Suprapubic skin (tissue), 2 donors: ENCODE results near the gene IFT172.

ENCODE experiments used
- EP300 ChIP-seq: sonication (generic); formaldehyde crosslinking; IDR thresholded peaks from one replicate; pipeline ENCODE4 v1.6.1; 2017; ENCODE audit warnings: antibody characterized with exemption
- POLR2A ChIP-seq, 2 donors: fragments of 450-650 bp; IDR thresholded peaks; one replicate each; pipeline ENCODE4 v1.6.1; 2017; ENCODE audit warnings: antibody characterized with exemption in 2 of 2, mild to moderate bottlenecking in 2 of 2, moderate library complexity in 2 of 2

GRCh38 chr2:27537287-27537686 lies 47.7 kb upstream of the IFT172 start:
- TF ChIP-seq POLR2A (IDR thresholded peaks at IDR 0.05) (no peak), EP300 (no peak)
